Measurements from ENCODE around the gene PTMA.
A peak's percentile ranks its signal among the peaks of the same experiment; 100 is the strongest.

Gene PTMA

GRCh38 chr2:231677632-231678104 is 30.7 kb upstream of the PTMA start:
- DNase-seq: peak; percentile 20

GRCh38 chr2:231679908-231680284 is 28.4 kb upstream of the PTMA start:
- no peak for DNase-seq

- no peak for DNase-seq
These were observed 27.9 kb upstream of the PTMA start for GRCh38 chr2:231680285-231680991.

GRCh38 chr2:231680992-231681852 is 27.1 kb upstream of the PTMA start:
- DNase-seq: no peak

- no peak for DNase-seq
These were observed 25.6 kb upstream of the PTMA start for GRCh38 chr2:231682603-231683291.

- DNase-seq: peak; percentile 38
These were observed 24.8 kb upstream of the PTMA start for GRCh38 chr2:231683292-231684235.

- peak; percentile 86 for DNase-seq
These were observed 23.8 kb upstream of the PTMA start for GRCh38 chr2:231684314-231685223.

GRCh38 chr2:231685349-231686191 is 22.8 kb upstream of the PTMA start:
- no peak for DNase-seq

GRCh38 chr2:231686192-231687100 is 21.9 kb upstream of the PTMA start:
- DNase-seq: no peak

- DNase-seq: peak; percentile 42
These were observed 21.0 kb upstream of the PTMA start for GRCh38 chr2:231687133-231687852.

- no peak for DNase-seq
These were observed 20.4 kb upstream of the PTMA start for GRCh38 chr2:231687961-231688360.

- no peak for DNase-seq
These were observed 19.6 kb upstream of the PTMA start for GRCh38 chr2:231688719-231689118.

- no peak for DNase-seq
These were observed 19.0 kb upstream of the PTMA start for GRCh38 chr2:231689124-231689893.

GRCh38 chr2:231691251-231691772 is 17.0 kb upstream of the PTMA start:
- DNase-seq: no peak

- no peak for DNase-seq
These were observed 15.5 kb upstream of the PTMA start for GRCh38 chr2:231692847-231693246.

- no peak for DNase-seq
These were observed 14.4 kb upstream of the PTMA start for GRCh38 chr2:231693956-231694355.

- no peak for DNase-seq
These were observed 12.3 kb upstream of the PTMA start for GRCh38 chr2:231696004-231696367.

Measured in NCI-H1092 (cell line).